Measurements from ENCODE around the gene WNT3.

DNA sequence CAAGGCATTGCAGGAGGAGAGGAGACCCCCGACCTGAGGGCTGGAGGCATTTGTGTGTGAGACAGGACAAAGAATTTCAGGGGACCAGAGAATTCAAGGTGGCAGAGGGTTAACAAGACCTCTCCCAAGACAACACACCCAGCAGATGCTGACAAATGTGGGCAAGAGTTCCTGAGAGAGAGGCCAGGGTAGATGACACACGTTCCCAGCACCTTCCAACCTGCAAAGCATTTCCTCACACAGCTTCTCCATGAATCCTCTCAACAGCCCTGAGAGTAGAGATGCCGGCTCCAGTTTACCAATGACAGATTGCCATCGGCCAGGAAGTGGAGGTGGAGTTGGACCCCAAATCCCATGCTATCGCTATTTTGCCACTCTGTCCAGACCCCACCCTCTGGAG, 25.0 kb downstream of the WNT3 start:
- TF ChIP-seq POLR2A (IDR thresholded peaks at IDR 0.05; ENCODE audit: low read depth, low read length) = no peak
- TF ChIP-seq MEF2A (IDR thresholded peaks at IDR 0.05; ENCODE audit: insufficient read depth, low read depth, low read length) = no peak
- TF ChIP-seq HDAC6 (IDR thresholded peaks at IDR 0.05; ENCODE audit: unreplicated experiment) = no peak
- TF ChIP-seq, protein P1, sequence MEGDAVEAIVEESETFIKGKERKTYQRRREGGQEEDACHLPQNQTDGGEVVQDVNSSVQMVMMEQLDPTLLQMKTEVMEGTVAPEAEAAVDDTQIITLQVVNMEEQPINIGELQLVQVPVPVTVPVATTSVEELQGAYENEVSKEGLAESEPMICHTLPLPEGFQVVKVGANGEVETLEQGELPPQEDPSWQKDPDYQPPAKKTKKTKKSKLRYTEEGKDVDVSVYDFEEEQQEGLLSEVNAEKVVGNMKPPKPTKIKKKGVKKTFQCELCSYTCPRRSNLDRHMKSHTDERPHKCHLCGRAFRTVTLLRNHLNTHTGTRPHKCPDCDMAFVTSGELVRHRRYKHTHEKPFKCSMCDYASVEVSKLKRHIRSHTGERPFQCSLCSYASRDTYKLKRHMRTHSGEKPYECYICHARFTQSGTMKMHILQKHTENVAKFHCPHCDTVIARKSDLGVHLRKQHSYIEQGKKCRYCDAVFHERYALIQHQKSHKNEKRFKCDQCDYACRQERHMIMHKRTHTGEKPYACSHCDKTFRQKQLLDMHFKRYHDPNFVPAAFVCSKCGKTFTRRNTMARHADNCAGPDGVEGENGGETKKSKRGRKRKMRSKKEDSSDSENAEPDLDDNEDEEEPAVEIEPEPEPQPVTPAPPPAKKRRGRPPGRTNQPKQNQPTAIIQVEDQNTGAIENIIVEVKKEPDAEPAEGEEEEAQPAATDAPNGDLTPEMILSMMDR (IDR thresholded peaks at IDR 0.05 in 2 of 3, conservative IDR thresholded peaks at IDR 0.05 in 1 of 3; ENCODE audit: control insufficient read depth in 2 of 3, extremely low read depth in 1 of 3, insufficient read depth in 1 of 3, low read depth in 3 of 3, low read length in 3 of 3) = no peak
- TF ChIP-seq EZH2 (IDR thresholded peaks at IDR 0.05; ENCODE audit: borderline replicate concordance, control insufficient read depth, low read depth, low read length) = no peak
- no peak for TF ChIP-seq BHLHE40 (IDR thresholded peaks at IDR 0.05; ENCODE audit: borderline replicate concordance in 1 of 2, low read depth in 2 of 2, low read length in 1 of 2)
- no peak for TF ChIP-seq RCOR1 (conservative IDR thresholded peaks at IDR 0.05; ENCODE audit: low read depth, low read length)

All from GM12878 (cell line).